Activated T-cell treated with anti-CD3 and anti-CD28 coated beads, Interleukin-2, amount 50 U/mL, for 72 hours (primary cell): ENCODE data around the gene STXBP5L. TPM values are rescaled to one million over a fixed set of nuclear protein-coding genes. Genes with fewer than 3 reads are reported as not detected.
"Not testable (repeated sequence)": the region's sequence is repeated elsewhere in the genome, so short reads cannot be mapped to it uniquely, and the experiment has no call there.

Experiments
- ATAC-seq, 2 donors: fragments of 150-1000 bp; cut with Tn5 transposase; replicated peaks in 1 of 2; 2 replicates each; pipeline ENCODE4 v1.10.0; 2021; ENCODE audit warnings: moderate library complexity in 2 of 2, mild to moderate bottlenecking in 1 of 2
- DNase-seq, 2 donors: peaks; one replicate each; pipeline ENCODE4 v3.0.0; 2021 to 2022; ENCODE audit warnings: mixed read lengths in 1 of 2
- H3K27ac Mint-ChIP-seq: one replicate; pipeline ENCODE4 v1.8.0; 2022; ENCODE audit warnings: mild to moderate bottlenecking, moderate library complexity, mixed read lengths
- H3K27me3 Mint-ChIP-seq: one replicate; pipeline ENCODE4 v1.8.0; 2022; ENCODE audit warnings: low read depth, mixed read lengths
- H3K36me3 Mint-ChIP-seq, 2 donors: one replicate each; pipeline ENCODE4 v1.8.0; 2022; ENCODE audit warnings: mixed read lengths in 2 of 2, mild to moderate bottlenecking in 1 of 2; ENCODE audit not compliant: insufficient read depth in 2 of 2
- H3K4me1 Mint-ChIP-seq: one replicate; pipeline ENCODE4 v1.8.0; 2022; ENCODE audit warnings: low read depth, mixed read lengths
- H3K4me3 Mint-ChIP-seq, 2 donors: one replicate each; pipeline ENCODE4 v1.8.0; 2022; ENCODE audit warnings: mild to moderate bottlenecking in 2 of 2, mixed read lengths in 2 of 2, moderate library complexity in 2 of 2
- H3K9me3 Mint-ChIP-seq, 2 donors: one replicate each; pipeline ENCODE4 v1.8.0; 2022; ENCODE audit warnings: mixed read lengths in 2 of 2
- total RNA-seq, 2 donors: library from RNA; stranded (reverse); gene quantifications; one replicate each; pipeline ENCODE4 v1.2.3, GENCODE V29; 2022

Gene STXBP5L
- total RNA-seq, 2 donors from 2014 or later: not detected

GRCh38 chr3:121190626-121191025, 282.6 kb downstream of the STXBP5L start:
- H3K27me3 Mint-ChIP-seq, H3K9me3 Mint-ChIP-seq, H3K27ac Mint-ChIP-seq: not testable (repeated sequence)

GRCh38 chr3:121202573-121202972, 294.6 kb downstream of the STXBP5L start:
- peaks cover 0 to 3% of the 10 kb centered on the region in 2 donors for H3K36me3 Mint-ChIP-seq
- H3K27me3 Mint-ChIP-seq: no peaks in the 10 kb centered on the region
- DNase-seq: no peak
- no peak for ATAC-seq
- no peak overlapping the region for H3K4me3 Mint-ChIP-seq
- H3K9me3 Mint-ChIP-seq: peaks cover 4 to 12% of the 10 kb centered on the region in 2 donors
- no peak overlapping the region for H3K27ac Mint-ChIP-seq
- no peaks in the 10 kb centered on the region for H3K4me1 Mint-ChIP-seq

More at GRCh38 chr3:121190626-121191025, 282.6 kb downstream of the STXBP5L start:
- H3K36me3 Mint-ChIP-seq, H3K4me3 Mint-ChIP-seq, H3K4me1 Mint-ChIP-seq, DNase-seq, ATAC-seq: not testable (repeated sequence)

- DNase-seq (no peak), ATAC-seq (no peak)
- Mint-ChIP-seq H3K27me3 (peaks cover 4% of the 10 kb centered on the region), H3K27ac (no peak overlapping the region), H3K36me3 (no peaks in the 10 kb centered on the region), H3K4me3 (no peak overlapping the region), H3K9me3 (no peaks in the 10 kb centered on the region), H3K4me1 (no peaks in the 10 kb centered on the region)
Measured at GRCh38 chr3:121223116-121223515, 315.1 kb downstream of the STXBP5L start.

GRCh38 chr3:121228971-121229370, 321.0 kb downstream of the STXBP5L start:
- H3K27ac Mint-ChIP-seq: no peak overlapping the region

GRCh38 chr3:121230194-121230593, 322.2 kb downstream of the STXBP5L start:
- not testable (repeated sequence) for H3K4me1 Mint-ChIP-seq, H3K27ac Mint-ChIP-seq, DNase-seq, ATAC-seq, H3K27me3 Mint-ChIP-seq, H3K36me3 Mint-ChIP-seq, H3K9me3 Mint-ChIP-seq, H3K4me3 Mint-ChIP-seq

More at GRCh38 chr3:121228971-121229370, 321.0 kb downstream of the STXBP5L start:
- no peak for DNase-seq
- Mint-ChIP-seq H3K9me3 (no peaks in the 10 kb centered on the region), H3K4me3 (no peak overlapping the region), H3K27me3 (no peaks in the 10 kb centered on the region), H3K4me1 (no peaks in the 10 kb centered on the region), H3K36me3 (no peaks in the 10 kb centered on the region)
- no peak for ATAC-seq

- Mint-ChIP-seq H3K36me3 (no peaks in the 10 kb centered on the region), H3K4me3 (no peak overlapping the region)
Measured at GRCh38 chr3:121231872-121232271, 323.9 kb downstream of the STXBP5L start.

GRCh38 chr3:121232309-121233225, 324.6 kb downstream of the STXBP5L start:
- Mint-ChIP-seq H3K9me3 (no peaks in the 10 kb centered on the region), H3K27me3 (no peaks in the 10 kb centered on the region), H3K4me3 (no peak overlapping the region), H3K27ac (no peak overlapping the region), H3K4me1 (no peaks in the 10 kb centered on the region), H3K36me3 (no peaks in the 10 kb centered on the region)
- ATAC-seq (no peak), DNase-seq (no peak)

More at GRCh38 chr3:121231872-121232271, 323.9 kb downstream of the STXBP5L start:
- no peaks in the 10 kb centered on the region for H3K27me3 Mint-ChIP-seq
- no peaks in the 10 kb centered on the region for H3K9me3 Mint-ChIP-seq
- no peaks in the 10 kb centered on the region for H3K4me1 Mint-ChIP-seq
- no peak for ATAC-seq
- no peak for DNase-seq
- no peak overlapping the region for H3K27ac Mint-ChIP-seq

GRCh38 chr3:121243208-121243607, 335.2 kb downstream of the STXBP5L start:
- ATAC-seq: no peak
- Mint-ChIP-seq H3K4me3 (no peak overlapping the region), H3K36me3 (no peaks in the 10 kb centered on the region), H3K27me3 (no peaks in the 10 kb centered on the region), H3K4me1 (no peaks in the 10 kb centered on the region), H3K9me3 (peaks cover 0 to 7% of the 10 kb centered on the region in 2 donors), H3K27ac (no peak overlapping the region)
- no peak for DNase-seq

- Mint-ChIP-seq H3K4me1 (no peaks in the 10 kb centered on the region), H3K4me3 (no peak overlapping the region), H3K27me3 (no peaks in the 10 kb centered on the region), H3K36me3 (no peaks in the 10 kb centered on the region), H3K27ac (no peak overlapping the region), H3K9me3 (peaks cover 2 to 5% of the 10 kb centered on the region in 2 donors)
- no peak for DNase-seq
- no peak for ATAC-seq
Measured at GRCh38 chr3:121252676-121253075, 344.7 kb downstream of the STXBP5L start.

- Mint-ChIP-seq H3K27ac (no peak overlapping the region), H3K4me3 (no peak overlapping the region), H3K4me1 (no peaks in the 10 kb centered on the region), H3K27me3 (no peaks in the 10 kb centered on the region), H3K36me3 (no peaks in the 10 kb centered on the region), H3K9me3 (peaks cover 4 to 7% of the 10 kb centered on the region in 2 donors)
- no peak for DNase-seq
- ATAC-seq: no peak
Measured at GRCh38 chr3:121269389-121269788, 361.4 kb downstream of the STXBP5L start.

GRCh38 chr3:121274411-121274810, 366.4 kb downstream of the STXBP5L start:
- ATAC-seq (no peak), DNase-seq (no peak)
- H3K27me3 Mint-ChIP-seq: no peaks in the 10 kb centered on the region
- no peak overlapping the region for H3K4me3 Mint-ChIP-seq
- H3K36me3 Mint-ChIP-seq: peaks cover 0 to 2% of the 10 kb centered on the region in 2 donors
- no peak overlapping the region for H3K27ac Mint-ChIP-seq
- H3K4me1 Mint-ChIP-seq: no peaks in the 10 kb centered on the region
- H3K9me3 Mint-ChIP-seq: peaks cover 2 to 8% of the 10 kb centered on the region in 2 donors

- ATAC-seq: no peak
- H3K27ac Mint-ChIP-seq: no peak overlapping the region
- H3K27me3 Mint-ChIP-seq: no peaks in the 10 kb centered on the region
- no peak overlapping the region for H3K4me3 Mint-ChIP-seq
- H3K36me3 Mint-ChIP-seq: no peaks in the 10 kb centered on the region
- DNase-seq: no peak
- peaks cover 1% of the 10 kb centered on the region in 2 donors for H3K9me3 Mint-ChIP-seq
- H3K4me1 Mint-ChIP-seq: no peaks in the 10 kb centered on the region
Measured at GRCh38 chr3:121295452-121295851, 387.4 kb downstream of the STXBP5L start.

GRCh38 chr3:121295979-121296378, 388.0 kb downstream of the STXBP5L start:
- Mint-ChIP-seq H3K9me3 (peaks cover 1% of the 10 kb centered on the region in 2 donors), H3K27me3 (no peaks in the 10 kb centered on the region), H3K27ac (no peak overlapping the region), H3K4me1 (no peaks in the 10 kb centered on the region), H3K4me3 (no peak overlapping the region), H3K36me3 (no peaks in the 10 kb centered on the region)
- no peak for DNase-seq
- ATAC-seq: no peak
